ENCODE results near the gene DHRS12.
"Not testable (repeated sequence)": the region's sequence is repeated elsewhere in the genome, so short reads cannot be mapped to it uniquely, and the experiment has no call there.

Gene DHRS12

GRCh38 chr13:51826606-51827005 is 22.6 kb upstream of the DHRS12 start:
- no peaks in the 10 kb centered on the region for H3K36me3 ChIP-seq (ENCODE audit: control insufficient read depth, insufficient read depth, low read length)
- H3K4me1 ChIP-seq (ENCODE audit: control insufficient read depth, insufficient read depth, low read length), result peaks cover 10% of the 10 kb centered on the region
- no peaks in the 10 kb centered on the region; the same call in 1 of the 2 replicates for H3K27me3 ChIP-seq (ENCODE audit: control insufficient read depth, insufficient read depth, low read length)
- H3K9me3 ChIP-seq (ENCODE audit: control insufficient read depth, insufficient read depth, low read length), result no peaks in the 10 kb centered on the region
- no peak overlapping the region for H3K27ac ChIP-seq (ENCODE audit: low read depth, low read length)
- no peak overlapping the region for H3K4me3 ChIP-seq (ENCODE audit: low read depth, low read length)
- H3K9ac ChIP-seq (ENCODE audit: low read depth, low read length), result no peak overlapping the region

- Histone ChIP-seq H3K9ac (ENCODE audit: low read depth, low read length) (no peak overlapping the region), H3K9me3 (ENCODE audit: control insufficient read depth, insufficient read depth, low read length) (no peaks in the 10 kb centered on the region), H3K4me3 (ENCODE audit: low read depth, low read length) (no peak overlapping the region), H3K27ac (ENCODE audit: low read depth, low read length) (no peak overlapping the region), H3K4me1 (ENCODE audit: control insufficient read depth, insufficient read depth, low read length) (peaks cover 10% of the 10 kb centered on the region), H3K27me3 (ENCODE audit: control insufficient read depth, insufficient read depth, low read length) (no peaks in the 10 kb centered on the region; the same call in 1 of the 2 replicates), H3K36me3 (ENCODE audit: control insufficient read depth, insufficient read depth, low read length) (no peaks in the 10 kb centered on the region)
These were observed 21.8 kb upstream of the DHRS12 start for GRCh38 chr13:51825681-51826254.

DNA sequence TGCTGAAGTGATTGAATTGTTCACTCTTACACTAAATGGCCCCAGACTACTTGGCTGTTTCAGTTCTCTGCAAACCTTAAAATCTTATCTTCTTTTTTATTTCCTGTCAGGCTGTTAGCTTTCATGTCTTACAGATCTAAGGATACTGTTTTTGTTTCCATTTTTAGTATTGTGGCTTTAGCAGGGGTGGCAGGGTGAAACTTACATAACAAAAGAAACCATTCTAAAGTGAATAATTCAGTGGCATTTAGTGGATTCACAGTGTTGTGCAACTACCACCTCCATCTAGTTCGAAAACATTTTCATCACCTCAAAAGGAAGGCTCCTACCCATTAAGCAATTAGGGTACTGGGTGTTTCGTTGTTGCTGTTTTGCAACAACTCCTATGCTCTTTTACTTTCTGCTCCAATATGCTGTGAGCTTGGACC is 21.2 kb upstream of the DHRS12 start:
- Histone ChIP-seq H3K4me3 (ENCODE audit: low read depth, low read length) (no peak overlapping the region), H3K27ac (ENCODE audit: low read depth, low read length) (no peak overlapping the region), H3K36me3 (ENCODE audit: control insufficient read depth, insufficient read depth, low read length) (no peaks in the 10 kb centered on the region), H3K27me3 (ENCODE audit: control insufficient read depth, insufficient read depth, low read length) (no peaks in the 10 kb centered on the region; the same call in 1 of the 2 replicates), H3K9me3 (ENCODE audit: control insufficient read depth, insufficient read depth, low read length) (no peaks in the 10 kb centered on the region), H3K9ac (ENCODE audit: low read depth, low read length) (no peak overlapping the region), H3K4me1 (ENCODE audit: control insufficient read depth, insufficient read depth, low read length) (peaks cover 10% of the 10 kb centered on the region)

- not testable (repeated sequence) for H3K4me3 ChIP-seq (ENCODE audit: low read depth, low read length); H3K9ac ChIP-seq (ENCODE audit: low read depth, low read length); H3K9me3 ChIP-seq (ENCODE audit: control insufficient read depth, insufficient read depth, low read length); H3K27ac ChIP-seq (ENCODE audit: low read depth, low read length); H3K27me3 ChIP-seq (ENCODE audit: control insufficient read depth, insufficient read depth, low read length); H3K4me1 ChIP-seq (ENCODE audit: control insufficient read depth, insufficient read depth, low read length); H3K36me3 ChIP-seq (ENCODE audit: control insufficient read depth, insufficient read depth, low read length)
These were observed 20.7 kb upstream of the DHRS12 start for GRCh38 chr13:51824712-51825111.

DNA sequence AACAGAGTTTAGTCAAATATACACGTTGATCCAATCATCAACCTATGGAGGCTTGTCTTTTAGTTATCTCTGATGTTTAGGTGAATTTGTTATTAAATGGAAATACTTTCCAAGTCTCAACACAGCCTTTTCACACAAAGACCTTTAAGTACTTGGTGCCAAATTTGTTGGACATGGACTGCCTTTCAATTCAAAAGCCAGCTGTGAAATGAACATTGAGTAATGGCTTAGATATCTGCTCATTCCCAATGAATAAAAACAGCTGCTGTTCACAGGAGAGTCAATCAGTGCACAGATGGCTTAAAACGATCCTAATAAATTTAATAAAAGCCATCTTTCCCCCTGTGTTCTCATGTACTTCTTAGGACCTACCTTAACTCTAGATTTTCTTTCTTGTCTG is 19.9 kb upstream of the DHRS12 start:
- Histone ChIP-seq H3K9ac (ENCODE audit: low read depth, low read length) (no peak overlapping the region), H3K27me3 (ENCODE audit: control insufficient read depth, insufficient read depth, low read length) (no peaks in the 10 kb centered on the region; the same call in 1 of the 2 replicates), H3K9me3 (ENCODE audit: control insufficient read depth, insufficient read depth, low read length) (no peaks in the 10 kb centered on the region), H3K4me3 (ENCODE audit: low read depth, low read length) (no peak overlapping the region), H3K27ac (ENCODE audit: low read depth, low read length) (no peak overlapping the region), H3K4me1 (ENCODE audit: control insufficient read depth, insufficient read depth, low read length) (peaks cover 14% of the 10 kb centered on the region), H3K36me3 (ENCODE audit: control insufficient read depth, insufficient read depth, low read length) (no peaks in the 10 kb centered on the region)

DNA sequence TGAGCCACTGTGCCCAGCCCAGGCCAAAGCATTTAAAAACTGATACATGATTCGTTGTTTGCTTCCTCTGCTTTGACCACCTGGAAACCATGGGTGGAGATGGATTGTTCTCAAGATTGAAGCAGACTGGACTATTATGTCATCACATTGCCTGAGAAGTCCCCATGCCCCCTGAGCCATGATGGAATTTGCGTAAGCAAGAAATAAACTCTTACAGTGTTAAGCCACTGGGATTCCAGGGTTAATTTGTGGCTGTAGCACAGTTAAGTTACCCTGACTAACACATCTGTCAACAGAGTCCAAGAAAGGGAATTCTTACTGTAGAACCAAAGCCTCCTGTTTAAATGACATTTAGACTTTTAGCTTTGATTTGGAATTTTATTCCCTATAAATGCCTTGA is 19.4 kb upstream of the DHRS12 start:
- no peak overlapping the region for H3K27ac ChIP-seq (ENCODE audit: low read depth, low read length)
- no peaks in the 10 kb centered on the region for H3K36me3 ChIP-seq (ENCODE audit: control insufficient read depth, insufficient read depth, low read length)
- H3K9me3 ChIP-seq (ENCODE audit: control insufficient read depth, insufficient read depth, low read length), result no peaks in the 10 kb centered on the region
- H3K4me1 ChIP-seq (ENCODE audit: control insufficient read depth, insufficient read depth, low read length), result peaks cover 19% of the 10 kb centered on the region
- no peak overlapping the region for H3K9ac ChIP-seq (ENCODE audit: low read depth, low read length)
- no peak overlapping the region for H3K4me3 ChIP-seq (ENCODE audit: low read depth, low read length)
- no peaks in the 10 kb centered on the region for H3K27me3 ChIP-seq (ENCODE audit: control insufficient read depth, insufficient read depth, low read length)

DNA sequence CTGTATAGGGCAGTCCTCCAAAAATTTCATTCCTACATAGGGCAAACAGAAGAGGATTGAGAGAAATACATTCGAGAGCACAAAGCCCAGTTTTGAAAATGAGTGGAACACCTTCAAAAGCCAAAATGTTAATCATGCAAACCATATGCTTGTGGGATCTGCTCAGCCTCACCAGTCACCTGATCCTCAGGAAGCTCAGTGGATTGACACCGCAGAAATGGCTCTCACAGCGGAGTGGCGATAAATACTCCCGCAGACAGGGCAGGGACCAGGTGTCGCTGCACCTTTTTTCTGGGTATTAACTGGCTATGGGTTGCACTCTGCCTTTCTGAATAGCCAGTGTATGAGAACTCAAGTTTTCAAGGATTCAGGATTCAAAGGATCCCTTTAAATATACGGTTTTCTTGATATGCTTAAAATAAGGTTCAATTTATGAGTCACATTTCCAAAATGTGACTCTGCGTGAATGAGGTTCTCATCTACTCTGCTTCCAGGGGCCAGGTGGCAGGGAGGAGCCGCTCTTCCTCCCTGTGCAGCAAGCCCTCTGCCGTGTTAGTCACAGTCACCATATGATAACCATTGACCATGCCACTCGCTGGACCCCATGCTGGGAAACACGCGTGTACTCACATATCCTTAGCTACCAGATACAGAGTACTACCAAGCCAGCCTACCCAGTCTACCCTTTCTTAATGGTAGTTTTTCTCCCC is 18.3 kb upstream of the DHRS12 start:
- no peaks in the 10 kb centered on the region for H3K27me3 ChIP-seq (ENCODE audit: control insufficient read depth, insufficient read depth, low read length)
- H3K4me3 ChIP-seq (ENCODE audit: low read depth, low read length), result no peak overlapping the region

GRCh38 chr13:51821606-51822005 is 17.6 kb upstream of the DHRS12 start:
- H3K9ac ChIP-seq (ENCODE audit: low read depth, low read length), result no peak overlapping the region
- peaks cover 23% of the 10 kb centered on the region for H3K4me1 ChIP-seq (ENCODE audit: control insufficient read depth, insufficient read depth, low read length)
- H3K27me3 ChIP-seq (ENCODE audit: control insufficient read depth, insufficient read depth, low read length), result no peaks in the 10 kb centered on the region
- H3K27ac ChIP-seq (ENCODE audit: low read depth, low read length), result no peak overlapping the region
- H3K9me3 ChIP-seq (ENCODE audit: control insufficient read depth, insufficient read depth, low read length), result no peaks in the 10 kb centered on the region
- H3K4me3 ChIP-seq (ENCODE audit: low read depth, low read length), result no peak overlapping the region
- no peaks in the 10 kb centered on the region for H3K36me3 ChIP-seq (ENCODE audit: control insufficient read depth, insufficient read depth, low read length)

More for the DNA sequence above, 18.3 kb upstream of the DHRS12 start:
- H3K36me3 ChIP-seq (ENCODE audit: control insufficient read depth, insufficient read depth, low read length), result no peaks in the 10 kb centered on the region
- no peak overlapping the region for H3K27ac ChIP-seq (ENCODE audit: low read depth, low read length)
- peaks cover 20% of the 10 kb centered on the region for H3K4me1 ChIP-seq (ENCODE audit: control insufficient read depth, insufficient read depth, low read length)
- H3K9me3 ChIP-seq (ENCODE audit: control insufficient read depth, insufficient read depth, low read length), result no peaks in the 10 kb centered on the region
- no peak overlapping the region for H3K9ac ChIP-seq (ENCODE audit: low read depth, low read length)

- H3K4me3 ChIP-seq (ENCODE audit: low read depth, low read length), result no peak overlapping the region
- H3K9ac ChIP-seq (ENCODE audit: low read depth, low read length), result no peak overlapping the region
- no peaks in the 10 kb centered on the region for H3K27me3 ChIP-seq (ENCODE audit: control insufficient read depth, insufficient read depth, low read length)
- no peaks in the 10 kb centered on the region for H3K36me3 ChIP-seq (ENCODE audit: control insufficient read depth, insufficient read depth, low read length)
- peaks cover 21% of the 10 kb centered on the region for H3K4me1 ChIP-seq (ENCODE audit: control insufficient read depth, insufficient read depth, low read length)
- H3K9me3 ChIP-seq (ENCODE audit: control insufficient read depth, insufficient read depth, low read length), result no peaks in the 10 kb centered on the region
- H3K27ac ChIP-seq (ENCODE audit: low read depth, low read length), result no peak overlapping the region
These were observed 16.1 kb upstream of the DHRS12 start for GRCh38 chr13:51820016-51820597.

DNA sequence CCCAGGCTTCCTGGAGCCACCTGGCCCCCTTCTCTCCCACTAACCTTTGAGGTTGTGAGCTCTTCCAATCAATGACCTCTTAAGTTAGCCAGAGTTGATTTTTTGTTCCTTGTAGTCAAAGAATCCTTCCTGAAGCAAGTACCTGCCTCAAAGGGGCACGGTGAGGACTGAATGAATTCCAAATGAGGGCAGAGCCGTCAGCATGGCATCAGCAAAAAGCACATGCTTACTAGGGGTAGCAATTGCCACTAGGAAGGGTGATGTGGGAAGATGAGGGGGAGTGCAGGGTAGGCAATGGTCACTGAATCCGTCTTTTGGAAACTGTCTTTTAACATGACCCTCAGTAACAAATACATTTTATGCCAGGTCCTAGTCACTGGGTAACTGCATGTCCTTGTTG is 15.6 kb upstream of the DHRS12 start:
- H3K4me3 ChIP-seq (ENCODE audit: low read depth, low read length), result no peak overlapping the region
- no peak overlapping the region for H3K27ac ChIP-seq (ENCODE audit: low read depth, low read length)
- H3K4me1 ChIP-seq (ENCODE audit: control insufficient read depth, insufficient read depth, low read length), result peaks cover 20% of the 10 kb centered on the region
- no peaks in the 10 kb centered on the region for H3K36me3 ChIP-seq (ENCODE audit: control insufficient read depth, insufficient read depth, low read length)
- no peak overlapping the region for H3K9ac ChIP-seq (ENCODE audit: low read depth, low read length)
- H3K9me3 ChIP-seq (ENCODE audit: control insufficient read depth, insufficient read depth, low read length), result no peaks in the 10 kb centered on the region
- no peaks in the 10 kb centered on the region for H3K27me3 ChIP-seq (ENCODE audit: control insufficient read depth, insufficient read depth, low read length)

- no peaks in the 10 kb centered on the region for H3K27me3 ChIP-seq (ENCODE audit: control insufficient read depth, insufficient read depth, low read length)
- no peak overlapping the region for H3K4me3 ChIP-seq (ENCODE audit: low read depth, low read length)
- H3K4me1 ChIP-seq (ENCODE audit: control insufficient read depth, insufficient read depth, low read length), result peaks cover 20% of the 10 kb centered on the region
- no peak overlapping the region for H3K9ac ChIP-seq (ENCODE audit: low read depth, low read length)
- no peaks in the 10 kb centered on the region for H3K36me3 ChIP-seq (ENCODE audit: control insufficient read depth, insufficient read depth, low read length)
- no peaks in the 10 kb centered on the region for H3K9me3 ChIP-seq (ENCODE audit: control insufficient read depth, insufficient read depth, low read length)
- H3K27ac ChIP-seq (ENCODE audit: low read depth, low read length), result no peak overlapping the region
These were observed 15.0 kb upstream of the DHRS12 start for GRCh38 chr13:51818781-51819511.
